H9 (cell line): Measurements from ENCODE around the gene GARS1. TPM values are rescaled to one million over a fixed set of nuclear protein-coding genes. Genes with fewer than 3 reads are reported as not detected.

ENCODE experiments used
- DNase-seq: peaks from one replicate; pipeline ENCODE4 v3.0.0-alpha.2; 2017
- H2AFZ ChIP-seq: one replicate; pipeline ENCODE4 v1.6.1; 2013; ENCODE audit warnings: mild to moderate bottlenecking, low read length, control low read depth, moderate library complexity
- H2AK5ac ChIP-seq: 2 replicates; pipeline ENCODE4 v1.6.1; 2013; ENCODE audit warnings: low read length, control low read depth, mixed read lengths; ENCODE audit not compliant: insufficient read length
- H2BK120ac ChIP-seq: one replicate; pipeline ENCODE4 v1.6.1; 2013; ENCODE audit warnings: low read depth, mild to moderate bottlenecking, low read length, control low read depth, inconsistent platforms; ENCODE audit not compliant: poor library complexity, severe bottlenecking
- H2BK12ac ChIP-seq: 2 replicates; pipeline ENCODE4 v1.6.1; 2013; ENCODE audit warnings: low read length, control low read depth, mixed read lengths, low read depth; ENCODE audit not compliant: insufficient read length
- H2BK15ac ChIP-seq: 2 replicates; pipeline ENCODE4 v1.6.1; 2013; ENCODE audit warnings: low read depth, low read length, control low read depth
- H2BK20ac ChIP-seq: one replicate; pipeline ENCODE4 v1.6.1; 2013; ENCODE audit warnings: low read depth, mild to moderate bottlenecking, low read length, control low read depth, inconsistent platforms; ENCODE audit not compliant: poor library complexity, severe bottlenecking
- H2BK5ac ChIP-seq: 2 replicates; pipeline ENCODE4 v1.6.1; 2013; ENCODE audit warnings: low read length, control low read depth, mixed read lengths; ENCODE audit not compliant: insufficient read length
- H3K14ac ChIP-seq: 2 replicates; pipeline ENCODE4 v1.6.1; 2013; ENCODE audit warnings: low read length, control low read depth; ENCODE audit not compliant: insufficient read depth
- H3K18ac ChIP-seq: 2 replicates; pipeline ENCODE4 v1.6.1; 2013; ENCODE audit warnings: low read depth, mild to moderate bottlenecking, mixed read lengths, low read length, control low read depth; ENCODE audit not compliant: insufficient read length
- H3K23ac ChIP-seq: 2 replicates; pipeline ENCODE4 v1.6.1; 2013; ENCODE audit warnings: low read length, control low read depth, mixed read lengths, low read depth; ENCODE audit not compliant: insufficient read length
- H3K23me2 ChIP-seq: 2 replicates; pipeline ENCODE4 v1.6.1; 2013; ENCODE audit warnings: low read depth, mild to moderate bottlenecking, mixed read lengths, low read length, control low read depth; ENCODE audit not compliant: insufficient read length, poor library complexity, severe bottlenecking
- H3K27ac ChIP-seq: 2 replicates; pipeline ENCODE4 v1.5.1; 2013; ENCODE audit warnings: low read length, control low read depth, mixed read lengths, low read depth; ENCODE audit not compliant: insufficient read length
- H3K27me3 ChIP-seq: 2 replicates; pipeline ENCODE4 v1.6.1; 2013; ENCODE audit warnings: low read length, control low read depth, inconsistent platforms; ENCODE audit not compliant: insufficient read depth
- H3K4ac ChIP-seq: 2 replicates; pipeline ENCODE4 v1.6.1; 2013; ENCODE audit warnings: low read depth, mild to moderate bottlenecking, control low read depth, inconsistent platforms, low read length, moderate library complexity
- H3K4me1 ChIP-seq: 2 replicates; pipeline ENCODE4 v1.6.1; 2013; ENCODE audit warnings: low read length, control low read depth, inconsistent platforms; ENCODE audit not compliant: insufficient read depth
- H3K4me2 ChIP-seq: 2 replicates; pipeline ENCODE4 v1.6.1; 2013; ENCODE audit warnings: low read length, control low read depth, mixed read lengths; ENCODE audit not compliant: insufficient read length, insufficient read depth
- H3K56ac ChIP-seq: 2 replicates; pipeline ENCODE4 v1.6.1; 2013; ENCODE audit warnings: low read depth, mild to moderate bottlenecking, mixed read lengths, low read length, control low read depth; ENCODE audit not compliant: insufficient read length
- H3K79me1 ChIP-seq: 2 replicates; pipeline ENCODE4 v1.6.1; 2013; ENCODE audit warnings: low read depth, mild to moderate bottlenecking, moderate library complexity, low read length, control low read depth, inconsistent platforms; ENCODE audit not compliant: insufficient read depth, poor library complexity, severe bottlenecking
- H3K79me2 ChIP-seq: 2 replicates; pipeline ENCODE4 v1.6.1; 2013; ENCODE audit warnings: low read length, control low read depth, inconsistent platforms; ENCODE audit not compliant: insufficient read depth
- H3K9ac ChIP-seq: 2 replicates; pipeline ENCODE4 v1.6.1; 2013; ENCODE audit warnings: low read length, control low read depth, mixed read lengths; ENCODE audit not compliant: insufficient read length; ENCODE audit errors: extremely low read depth
- H3K9me3 ChIP-seq: one replicate; pipeline ENCODE4 v1.6.1; 2013; ENCODE audit warnings: low read depth, low read length, inconsistent platforms; ENCODE audit not compliant: control insufficient read depth
- H3T11ph ChIP-seq: one replicate; pipeline ENCODE4 v1.6.1; 2013; ENCODE audit warnings: mild to moderate bottlenecking, low read length, control low read depth, inconsistent platforms
- H4K20me1 ChIP-seq: one replicate; pipeline ENCODE4 v1.6.1; 2013; ENCODE audit not compliant: control insufficient read depth, insufficient read length, insufficient read depth
- H4K5ac ChIP-seq: 2 replicates; pipeline ENCODE4 v1.6.1; 2013; ENCODE audit warnings: low read depth, mild to moderate bottlenecking, mixed read lengths, low read length, control low read depth; ENCODE audit not compliant: insufficient read length
- H4K8ac ChIP-seq: replicated peaks from 2 replicates; pipeline ENCODE4 v1.6.1; 2013; ENCODE audit warnings: low read length, control low read depth, mixed read lengths, low read depth; ENCODE audit not compliant: insufficient read length
- H4K91ac ChIP-seq: 2 replicates; pipeline ENCODE4 v1.6.1; 2013; ENCODE audit warnings: low read depth, mild to moderate bottlenecking, moderate library complexity, mixed read lengths, low read length, control low read depth; ENCODE audit not compliant: insufficient read length
- H3K27ac Mint-ChIP-seq, 3 experiments: 2 replicates in 2 of 3; 3 replicates in 1 of 3; pipeline ENCODE4 v1.8.0; 2020 to 2021; ENCODE audit warnings: mixed read lengths in 3 of 3, mild to moderate bottlenecking in 1 of 3, moderate library complexity in 1 of 3
- H3K27me3 Mint-ChIP-seq: 2 replicates; pipeline ENCODE4 v1.8.0; 2021; ENCODE audit warnings: low read depth, mild to moderate bottlenecking, moderate library complexity, mixed read lengths
- H3K36me3 Mint-ChIP-seq, 3 experiments: 2 replicates in 2 of 3; 3 replicates in 1 of 3; pipeline ENCODE4 v1.8.0; 2020 to 2021; ENCODE audit warnings: low read depth in 3 of 3, mixed read lengths in 3 of 3; ENCODE audit not compliant: insufficient read depth in 1 of 3
- H3K4me1 Mint-ChIP-seq, 2 experiments: 2 replicates each; pipeline ENCODE4 v1.8.0; 2020; ENCODE audit warnings: mixed read lengths in 2 of 2
- H3K4me3 Mint-ChIP-seq, 2 experiments: 2 replicates in 1 of 2; 3 replicates in 1 of 2; pipeline ENCODE4 v1.8.0; 2020 to 2021; ENCODE audit warnings: mild to moderate bottlenecking in 2 of 2, mixed read lengths in 2 of 2, moderate library complexity in 1 of 2
- H3K9me3 Mint-ChIP-seq, 2 experiments: 2 replicates in 1 of 2; 3 replicates in 1 of 2; pipeline ENCODE4 v1.8.0; 2020; ENCODE audit warnings: mild to moderate bottlenecking in 2 of 2, mixed read lengths in 2 of 2, moderate library complexity in 1 of 2
- WGBS: extraction: QIAGEN DNeasy Blood & Tissue Kit; methylation state at CpG from one replicate; pipeline ENCODE4 v1.1.7; 2013; ENCODE audit warnings: missing lambda C conversion rate, low lambda C conversion rate, mixed read lengths; ENCODE audit not compliant: insufficient read length; ENCODE audit errors: extremely low coverage; 5-methylcytosine and 5-hydroxymethylcytosine counted together
- total RNA-seq: library from RNA; stranded (reverse); gene quantifications from 2 replicates; pipeline ENCODE4 v1.2.1, GENCODE V29; 2021
- TF ChIP-seq, protein P1 (sequence below): fragments of 200-600 bp; sonication (generic); conservative IDR thresholded peaks from 3 replicates; pipeline ENCODE4 v1.8.0; 2021; ENCODE audit warnings: antibody characterized with exemption, mild to moderate bottlenecking

Gene GARS1
- total RNA-seq, 1 experiment from 2014 or later = 234 TPM

GRCh38 chr7:30616318-30616717, 21.6 kb downstream of the GARS1 start:
- H3K4me3 Mint-ChIP-seq = no peak overlapping the region
- peaks cover 3% of the 10 kb centered on the region for H3K79me1 ChIP-seq
- no CpG with 5 or more reads among the region's 4 CpGs for WGBS
- H2BK20ac ChIP-seq = no peak overlapping the region
- no peaks in the 10 kb centered on the region for H3K27me3 Mint-ChIP-seq
- no peak overlapping the region for H2BK5ac ChIP-seq
- H3K27ac ChIP-seq = no peak overlapping the region
- DNase-seq = no peak
- no peak overlapping the region for H3K9ac ChIP-seq
- peaks cover 59 to 89% (median 88%) of the 10 kb centered on the region in 3 experiments; a peak in 6 of 7 replicates for H3K36me3 Mint-ChIP-seq
- H3K23me2 ChIP-seq = no peaks in the 10 kb centered on the region
- no peak overlapping the region for H3K14ac ChIP-seq
- H4K91ac ChIP-seq = no peak overlapping the region
- no peaks in the 10 kb centered on the region for H3K9me3 Mint-ChIP-seq
- no peak overlapping the region for H3K4ac ChIP-seq
- no peak overlapping the region for H2AFZ ChIP-seq
- peaks cover 2% of the 10 kb centered on the region; the same call in 1 of the 2 replicates for H3K79me2 ChIP-seq
- no peak overlapping the region for H4K8ac ChIP-seq
- H3K4me1 Mint-ChIP-seq = no peaks in the 10 kb centered on the region
- H2BK12ac ChIP-seq = no peak overlapping the region
- no peak overlapping the region for H3K23ac ChIP-seq
- no peak overlapping the region for H3K4me2 ChIP-seq
- H3K27ac Mint-ChIP-seq = no peak overlapping the region
- H4K5ac ChIP-seq = no peak overlapping the region
- no peak overlapping the region for H2BK15ac ChIP-seq
- no peaks in the 10 kb centered on the region for H3K9me3 ChIP-seq
- no peak overlapping the region for H2AK5ac ChIP-seq
- H3K18ac ChIP-seq = no peak overlapping the region
- H3K56ac ChIP-seq = no peak overlapping the region
- no peaks in the 10 kb centered on the region for H3K27me3 ChIP-seq
- no peak overlapping the region for H3T11ph ChIP-seq
- no peak overlapping the region for H2BK120ac ChIP-seq
- TF ChIP-seq, protein P1, sequence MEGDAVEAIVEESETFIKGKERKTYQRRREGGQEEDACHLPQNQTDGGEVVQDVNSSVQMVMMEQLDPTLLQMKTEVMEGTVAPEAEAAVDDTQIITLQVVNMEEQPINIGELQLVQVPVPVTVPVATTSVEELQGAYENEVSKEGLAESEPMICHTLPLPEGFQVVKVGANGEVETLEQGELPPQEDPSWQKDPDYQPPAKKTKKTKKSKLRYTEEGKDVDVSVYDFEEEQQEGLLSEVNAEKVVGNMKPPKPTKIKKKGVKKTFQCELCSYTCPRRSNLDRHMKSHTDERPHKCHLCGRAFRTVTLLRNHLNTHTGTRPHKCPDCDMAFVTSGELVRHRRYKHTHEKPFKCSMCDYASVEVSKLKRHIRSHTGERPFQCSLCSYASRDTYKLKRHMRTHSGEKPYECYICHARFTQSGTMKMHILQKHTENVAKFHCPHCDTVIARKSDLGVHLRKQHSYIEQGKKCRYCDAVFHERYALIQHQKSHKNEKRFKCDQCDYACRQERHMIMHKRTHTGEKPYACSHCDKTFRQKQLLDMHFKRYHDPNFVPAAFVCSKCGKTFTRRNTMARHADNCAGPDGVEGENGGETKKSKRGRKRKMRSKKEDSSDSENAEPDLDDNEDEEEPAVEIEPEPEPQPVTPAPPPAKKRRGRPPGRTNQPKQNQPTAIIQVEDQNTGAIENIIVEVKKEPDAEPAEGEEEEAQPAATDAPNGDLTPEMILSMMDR = no peak
- H3K4me1 ChIP-seq = no peaks in the 10 kb centered on the region
- no peaks in the 10 kb centered on the region for H4K20me1 ChIP-seq
